ENCODE data around the gene SLC25A43. TPM values are rescaled to one million over a fixed set of nuclear protein-coding genes. Genes with fewer than 3 reads are reported as not detected.

SLC25A43 gene
- total and polyA plus RNA-seq, 9 of the 15 experiments (the other 6 are each of a cell fraction or from before 2014, with no cell fraction given): 1.3 to 8.4 (median 4.0) TPM

DNA sequence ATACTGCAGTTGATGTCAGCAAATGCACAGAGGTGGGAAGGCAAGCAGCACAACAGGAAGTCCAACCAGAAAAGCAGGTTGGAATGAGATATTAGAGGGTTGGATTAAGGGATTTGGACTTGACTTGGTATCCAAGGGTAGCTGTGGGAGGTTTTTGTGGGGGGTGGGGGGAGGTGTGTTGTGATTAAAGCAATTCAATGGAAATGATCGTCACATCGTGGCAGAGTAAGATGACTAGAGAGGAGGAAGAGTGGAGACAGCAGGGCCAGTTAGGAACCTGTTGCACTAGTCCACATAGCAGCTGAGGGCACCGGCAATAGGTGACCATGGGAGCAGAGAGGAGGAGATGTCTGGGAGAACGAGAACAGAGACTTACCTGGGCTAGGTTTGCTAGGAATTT is 2.4 kb downstream of the SLC25A43 start:
- no peaks in the 10 kb centered on the region for H3K9me3 ChIP-seq (replicated peaks; ENCODE audit: control insufficient read depth, insufficient read depth, low read depth, low read length)
- no peaks in the 10 kb centered on the region; the same call in 2 of the 3 replicates for H3K36me3 ChIP-seq (ENCODE audit: control insufficient read depth, insufficient read depth, low read length)
- ChIA-PET CTCF (ENCODE audit: low intra/inter-chr PET ratio) (no interaction called here), POLR2A (interaction anchor here (0.7 to 1.1 kb wide), 3 partner anchors 9 to 10 kb away, joined by 3 to 4 read pairs (median 3); no protein-coding TSS in a partner anchor)
- in situ Hi-C loops (cut with MboI): no loop called here
- no peak overlapping the region for H2AFZ ChIP-seq (ENCODE audit: low read depth, low read length)
- 57% methylated on average over 1 of the region's 4 CpGs for WGBS (ENCODE audit: insufficient coverage, low coverage, missing lambda C conversion rate)
- intact Hi-C loops (cut with micrococcal nuclease): no loop called here
- H3K9ac ChIP-seq (ENCODE audit: insufficient read depth in 1 of 2, low read depth in 2 of 2, low read length in 2 of 2): no peak overlapping the region
- no TSS peak for BruUV-seq (replicated peaks)
- H3K9me1 ChIP-seq (ENCODE audit: control insufficient read depth, insufficient read depth, low read length): no peaks in the 10 kb centered on the region
- FAIRE-seq (no peak), DNase-seq (ENCODE audit: extremely low read depth in 1 of 4, low spot score in 3 of 4) (no peak), ATAC-seq (no peak)
- no peak overlapping the region for H3K27ac ChIP-seq (ENCODE audit: extremely low read depth, low read depth, low read length)
- no peaks in the 10 kb centered on the region for H4K20me1 ChIP-seq (replicated peaks; ENCODE audit: control insufficient read depth, insufficient read depth, low read length)
- H3K4me3 ChIP-seq: no peak overlapping the region
- peaks cover 14 to 15% of the 10 kb centered on the region in 2 experiments; a peak in 4 of 5 replicates for H3K4me1 ChIP-seq (replicated peaks in 1 of 2; ENCODE audit: control insufficient read depth in 2 of 2, insufficient read depth in 2 of 2, low read length in 2 of 2)
- H3K79me2 ChIP-seq (ENCODE audit: control insufficient read depth, insufficient read depth, low read length): 0 out of 3 replicates have a peak, but pooled peaks cover 3% of the 10 kb centered on the region
- H3K27me3 ChIP-seq (ENCODE audit: control insufficient read depth in 2 of 2, insufficient read depth in 2 of 2, low read length in 2 of 2): no peaks in the 10 kb centered on the region
- H3K4me2 ChIP-seq (ENCODE audit: insufficient read depth, low read length): no peak overlapping the region
- TF ChIP-seq MTA3 (IDR thresholded peaks at IDR 0.05; ENCODE audit: borderline replicate concordance) (no peak), CHAMP1 (IDR thresholded peaks at IDR 0.05) (no peak), ZNF318 (IDR thresholded peaks at IDR 0.05; ENCODE audit: borderline replicate concordance in 1 of 2, low read depth in 1 of 2) (no peak), ZNF444 (CRISPR knock-in tag; IDR thresholded peaks at IDR 0.05) (no peak), GABPB2 (CRISPR knock-in tag; conservative IDR thresholded peaks at IDR 0.05) (no peak), SMAD2 (IDR thresholded peaks at IDR 0.05; ENCODE audit: low read depth, low read length) (no peak)
- TF ChIP-seq, protein P1, sequence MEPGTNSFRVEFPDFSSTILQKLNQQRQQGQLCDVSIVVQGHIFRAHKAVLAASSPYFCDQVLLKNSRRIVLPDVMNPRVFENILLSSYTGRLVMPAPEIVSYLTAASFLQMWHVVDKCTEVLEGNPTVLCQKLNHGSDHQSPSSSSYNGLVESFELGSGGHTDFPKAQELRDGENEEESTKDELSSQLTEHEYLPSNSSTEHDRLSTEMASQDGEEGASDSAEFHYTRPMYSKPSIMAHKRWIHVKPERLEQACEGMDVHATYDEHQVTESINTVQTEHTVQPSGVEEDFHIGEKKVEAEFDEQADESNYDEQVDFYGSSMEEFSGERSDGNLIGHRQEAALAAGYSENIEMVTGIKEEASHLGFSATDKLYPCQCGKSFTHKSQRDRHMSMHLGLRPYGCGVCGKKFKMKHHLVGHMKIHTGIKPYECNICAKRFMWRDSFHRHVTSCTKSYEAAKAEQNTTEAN (CRISPR knock-in tag; IDR thresholded peaks at IDR 0.05): no peak
- TF ChIP-seq, protein P2, sequence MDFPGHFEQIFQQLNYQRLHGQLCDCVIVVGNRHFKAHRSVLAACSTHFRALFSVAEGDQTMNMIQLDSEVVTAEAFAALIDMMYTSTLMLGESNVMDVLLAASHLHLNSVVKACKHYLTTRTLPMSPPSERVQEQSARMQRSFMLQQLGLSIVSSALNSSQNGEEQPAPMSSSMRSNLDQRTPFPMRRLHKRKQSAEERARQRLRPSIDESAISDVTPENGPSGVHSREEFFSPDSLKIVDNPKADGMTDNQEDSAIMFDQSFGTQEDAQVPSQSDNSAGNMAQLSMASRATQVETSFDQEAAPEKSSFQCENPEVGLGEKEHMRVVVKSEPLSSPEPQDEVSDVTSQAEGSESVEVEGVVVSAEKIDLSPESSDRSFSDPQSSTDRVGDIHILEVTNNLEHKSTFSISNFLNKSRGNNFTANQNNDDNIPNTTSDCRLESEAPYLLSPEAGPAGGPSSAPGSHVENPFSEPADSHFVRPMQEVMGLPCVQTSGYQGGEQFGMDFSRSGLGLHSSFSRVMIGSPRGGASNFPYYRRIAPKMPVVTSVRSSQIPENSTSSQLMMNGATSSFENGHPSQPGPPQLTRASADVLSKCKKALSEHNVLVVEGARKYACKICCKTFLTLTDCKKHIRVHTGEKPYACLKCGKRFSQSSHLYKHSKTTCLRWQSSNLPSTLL (IDR thresholded peaks at IDR 0.05): no peak
